ENCODE data around the gene IGLL1.

Gene IGLL1

GRCh38 chr22:23530766-23531282, 49.3 kb downstream of the IGLL1 start:
- TF ChIP-seq CTCF (IDR thresholded peaks at IDR 0.05; ENCODE audit: borderline replicate concordance, control extremely low read depth, extremely low read depth, insufficient read depth, missing control alignments) = no peak
- DNase-seq (ENCODE audit: low spot score) = no peak
- in situ Hi-C loops (cut with MboI; ENCODE audit: low sequenced_read_pairs, unreplicated experiment) = no loop called here

GRCh38 chr22:23530106-23530505, 50.0 kb downstream of the IGLL1 start:
- in situ Hi-C loops (cut with MboI; ENCODE audit: low sequenced_read_pairs, unreplicated experiment) = no loop called here
- TF ChIP-seq CTCF (IDR thresholded peaks at IDR 0.05; ENCODE audit: borderline replicate concordance, control extremely low read depth, extremely low read depth, insufficient read depth, missing control alignments) = no peak
- DNase-seq (ENCODE audit: low spot score) = no peak

- in situ Hi-C loops (cut with MboI; ENCODE audit: low sequenced_read_pairs, unreplicated experiment) = no loop called here
- TF ChIP-seq CTCF (IDR thresholded peaks at IDR 0.05; ENCODE audit: borderline replicate concordance, control extremely low read depth, extremely low read depth, insufficient read depth, missing control alignments) = no peak
- no peak for DNase-seq (ENCODE audit: low spot score)
Observed at GRCh38 chr22:23529166-23530103, 50.7 kb downstream of the IGLL1 start.

GRCh38 chr22:23527971-23528740, 51.9 kb downstream of the IGLL1 start:
- DNase-seq (ENCODE audit: low spot score) = no peak
- TF ChIP-seq CTCF (IDR thresholded peaks at IDR 0.05; ENCODE audit: borderline replicate concordance, control extremely low read depth, extremely low read depth, insufficient read depth, missing control alignments) = no peak
- in situ Hi-C loops (cut with MboI; ENCODE audit: low sequenced_read_pairs, unreplicated experiment) = no loop called here

GRCh38 chr22:23526596-23527316, 53.3 kb downstream of the IGLL1 start:
- DNase-seq (ENCODE audit: low spot score) = no peak
- no peak for TF ChIP-seq CTCF (IDR thresholded peaks at IDR 0.05; ENCODE audit: borderline replicate concordance, control extremely low read depth, extremely low read depth, insufficient read depth, missing control alignments)
- in situ Hi-C loops (cut with MboI; ENCODE audit: low sequenced_read_pairs, unreplicated experiment) = no loop called here

- in situ Hi-C loops (cut with MboI; ENCODE audit: low sequenced_read_pairs, unreplicated experiment) = no loop called here
- TF ChIP-seq CTCF (IDR thresholded peaks at IDR 0.05; ENCODE audit: borderline replicate concordance, control extremely low read depth, extremely low read depth, insufficient read depth, missing control alignments) = no peak
- DNase-seq (ENCODE audit: low spot score) = no peak
Observed at GRCh38 chr22:23525510-23525909, 54.6 kb downstream of the IGLL1 start.
